Hepatocyte (in vitro differentiated cells): Measurements from ENCODE around the gene SYNE2.

Experiments used
- CTCF ChIP-seq: fragments of 200-600 bp; sonication (generic); IDR thresholded peaks from 2 replicates; pipeline ENCODE4 v1.5.1; 2016; ENCODE audit warnings: antibody characterized with exemption, mild to moderate bottlenecking; ENCODE audit not compliant: poor library complexity
- EZH2 ChIP-seq: fragments of 200-600 bp; sonication (generic); IDR thresholded peaks from 2 replicates; pipeline ENCODE4 v1.6.1; 2016; ENCODE audit warnings: antibody characterized with exemption, mild to moderate bottlenecking, borderline replicate concordance
- EZH2phosphoT487 ChIP-seq: fragments of 200-600 bp; sonication (generic); IDR thresholded peaks from one replicate; pipeline ENCODE4 v1.6.1; 2018; ENCODE audit warnings: antibody characterized with exemption, mild to moderate bottlenecking, low read depth, moderate library complexity; ENCODE audit not compliant: unreplicated experiment, severe bottlenecking

DNA sequence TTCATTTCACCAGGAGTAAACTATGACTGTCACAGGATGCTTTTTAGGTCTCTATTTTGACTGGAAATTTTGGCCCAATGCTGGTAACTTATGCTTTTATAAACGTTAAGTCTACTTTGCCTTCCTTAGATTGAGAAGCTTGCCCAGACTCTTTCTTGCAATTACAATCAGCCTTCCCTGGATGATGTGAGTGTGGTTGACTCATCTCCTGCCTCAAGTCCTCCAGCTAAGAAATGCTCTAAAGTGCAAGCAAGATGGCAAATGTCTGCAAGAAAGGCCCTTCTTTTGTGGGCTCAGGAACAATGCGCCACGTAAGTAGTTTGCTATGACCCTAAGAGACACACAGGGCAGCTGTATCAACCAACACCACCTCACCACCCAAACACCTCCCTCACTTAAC lies 96.9 kb downstream of the SYNE2 start:
- TF ChIP-seq CTCF = no peak
- TF ChIP-seq EZH2 = no peak
- no peak for TF ChIP-seq EZH2phosphoT487
